Subcutaneous abdominal adipose tissue (tissue), 5 donors: ENCODE data around the gene AGXT2.
"Not testable (repeated sequence)": the region's sequence is repeated elsewhere in the genome, so short reads cannot be mapped to it uniquely, and the experiment has no call there.

Experiments used
- H3K27ac ChIP-seq: one replicate; pipeline ENCODE4 v1.7.0; 2013; ENCODE audit warnings: low read depth, mild to moderate bottlenecking, inconsistent platforms, low read length, moderate library complexity
- H3K27me3 ChIP-seq, 5 donors: one replicate each; pipeline ENCODE4 v1.7.0; 2013; ENCODE audit warnings: low read length in 5 of 5, inconsistent platforms in 1 of 5; ENCODE audit not compliant: control insufficient read depth in 5 of 5, insufficient read depth in 4 of 5
- H3K36me3 ChIP-seq, 5 donors: one replicate each; pipeline ENCODE4 v1.7.0; 2013; ENCODE audit warnings: low read length in 5 of 5; ENCODE audit not compliant: control insufficient read depth in 5 of 5, insufficient read depth in 5 of 5
- H3K4me1 ChIP-seq, 5 donors: one replicate each; pipeline ENCODE4 v1.7.0; 2013; ENCODE audit warnings: low read length in 5 of 5, mild to moderate bottlenecking in 3 of 5, moderate library complexity in 1 of 5; ENCODE audit not compliant: control insufficient read depth in 5 of 5, insufficient read depth in 5 of 5
- H3K4me3 ChIP-seq, 5 donors: one replicate each; pipeline ENCODE4 v1.7.0; 2013; ENCODE audit warnings: low read length in 5 of 5, low read depth in 1 of 5
- H3K9ac ChIP-seq, 5 donors: one replicate each; pipeline ENCODE4 v1.7.0; 2013; ENCODE audit warnings: low read length in 5 of 5, mild to moderate bottlenecking in 4 of 5, moderate library complexity in 3 of 5
- H3K9me3 ChIP-seq, 5 donors: one replicate each; pipeline ENCODE4 v1.7.0; 2013; ENCODE audit warnings: low read length in 5 of 5; ENCODE audit not compliant: control insufficient read depth in 5 of 5
- donor health status: healthy.
- donor health status: healthy.
- donor health status: healthy.
- donor health status: healthy.
- donor health status: healthy.

AGXT2 gene

DNA sequence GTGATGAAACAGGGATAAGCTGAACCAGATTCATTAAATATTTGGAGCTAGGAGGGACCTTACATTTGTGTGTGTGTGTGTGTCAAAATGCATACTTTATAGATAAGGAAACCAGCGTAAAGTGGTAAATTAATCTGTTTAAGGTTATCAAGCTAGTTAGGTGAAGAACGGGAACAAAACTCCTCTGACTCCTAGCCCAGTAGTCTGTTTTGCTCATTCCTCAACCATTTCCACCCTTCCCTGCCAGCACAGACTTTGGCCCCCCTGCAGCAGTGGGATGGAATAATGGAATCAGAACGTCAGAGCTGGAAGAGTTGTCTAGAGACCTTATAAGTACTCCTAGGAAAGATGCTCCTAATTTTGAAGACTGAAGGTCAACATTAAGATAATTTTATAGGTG lies 6.5 kb downstream of the AGXT2 start:
- Histone ChIP-seq H3K4me1 (no peaks in the 10 kb centered on the region), H3K4me3 (no peak overlapping the region), H3K27me3 (no peaks in the 10 kb centered on the region), H3K27ac (no peak overlapping the region), H3K9me3 (no peaks in the 10 kb centered on the region), H3K36me3 (no peaks in the 10 kb centered on the region), H3K9ac (no peak overlapping the region)

DNA sequence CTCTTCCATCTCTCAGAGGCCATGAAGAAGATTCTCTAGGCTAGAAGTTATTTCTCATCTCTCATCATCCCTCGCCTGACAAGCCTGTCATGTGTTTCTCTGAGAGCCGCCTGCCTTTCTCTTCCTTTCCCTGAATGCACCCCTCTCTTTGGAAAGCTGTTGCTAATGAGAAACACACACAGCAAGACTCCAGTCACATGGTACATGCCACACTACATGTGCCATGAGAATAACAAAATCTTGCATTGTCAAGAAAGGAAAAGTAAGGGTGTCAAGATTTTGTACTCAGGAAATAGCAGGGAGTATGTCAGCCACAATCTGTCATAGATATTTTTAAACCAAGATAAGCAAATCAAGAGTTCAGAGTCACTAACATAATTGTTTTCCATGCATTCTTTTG lies 8.9 kb downstream of the AGXT2 start:
- Histone ChIP-seq H3K9me3 (no peaks in the 10 kb centered on the region), H3K4me1 (no peaks in the 10 kb centered on the region), H3K4me3 (no peak overlapping the region), H3K36me3 (no peaks in the 10 kb centered on the region), H3K9ac (no peak overlapping the region), H3K27ac (no peak overlapping the region), H3K27me3 (no peaks in the 10 kb centered on the region)

DNA sequence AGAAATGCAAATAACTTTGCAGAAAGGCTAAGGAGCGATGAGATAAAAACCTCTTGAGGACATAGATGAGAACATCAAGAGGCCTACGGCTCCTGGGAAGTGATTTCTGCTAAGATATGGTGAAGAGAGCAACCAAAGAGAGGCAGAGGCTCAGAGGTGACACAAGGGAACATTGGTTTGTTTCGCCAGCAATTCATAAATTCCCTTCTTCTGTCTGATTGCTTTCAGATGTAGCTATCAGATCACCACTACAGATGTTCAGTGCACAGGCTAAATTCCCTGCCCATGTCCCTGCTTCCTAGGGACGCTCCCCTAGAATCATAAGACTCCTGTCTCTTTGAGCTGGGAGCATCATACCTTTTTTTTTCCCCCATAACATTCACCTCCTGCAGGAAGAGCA lies 11.2 kb downstream of the AGXT2 start:
- Histone ChIP-seq H3K9ac (no peak overlapping the region), H3K36me3 (no peaks in the 10 kb centered on the region), H3K9me3 (no peaks in the 10 kb centered on the region), H3K4me1 (no peaks in the 10 kb centered on the region), H3K27me3 (no peaks in the 10 kb centered on the region), H3K4me3 (no peak overlapping the region), H3K27ac (no peak overlapping the region)

DNA sequence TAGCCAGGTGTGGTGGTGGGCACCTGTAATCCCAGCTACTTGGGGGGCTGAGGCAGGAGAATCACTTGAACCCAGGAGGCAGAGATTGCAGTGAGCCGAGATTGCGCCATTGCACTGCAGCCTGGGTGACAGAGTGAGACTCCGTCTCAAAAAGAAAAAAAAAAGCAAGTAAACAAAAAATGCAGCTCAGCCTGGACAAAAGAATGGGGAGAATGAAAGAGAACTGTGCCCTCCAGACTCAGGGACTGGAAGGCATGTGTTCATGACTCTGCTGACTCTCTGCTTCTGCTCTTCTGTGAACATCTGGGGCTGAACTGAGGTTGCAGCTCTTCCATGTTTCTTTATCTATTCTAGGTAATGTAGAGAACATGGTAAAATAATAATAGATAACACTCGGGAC lies 11.8 kb downstream of the AGXT2 start:
- not testable (repeated sequence) for H3K4me3 ChIP-seq, H3K4me1 ChIP-seq, H3K36me3 ChIP-seq, H3K27ac ChIP-seq, H3K9me3 ChIP-seq, H3K9ac ChIP-seq, H3K27me3 ChIP-seq

DNA sequence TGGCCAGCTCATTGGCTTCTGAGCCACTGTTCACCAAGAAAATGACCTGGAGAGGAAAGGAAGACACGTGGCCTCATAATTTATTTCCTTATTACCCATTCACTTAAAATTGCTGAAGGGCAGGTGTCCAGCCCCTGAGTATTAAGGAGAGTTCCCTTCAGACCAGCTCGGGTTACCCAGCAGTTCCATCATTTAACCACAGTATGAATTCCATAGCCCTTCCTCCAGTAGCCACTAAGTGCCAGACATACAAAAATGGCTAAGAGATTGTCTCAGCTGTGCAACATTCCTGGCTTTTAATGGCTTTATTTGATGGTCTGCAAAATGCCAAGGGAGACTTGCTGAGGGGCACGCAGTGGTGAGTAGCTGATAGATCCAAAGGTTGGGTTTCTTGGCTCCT lies 12.5 kb downstream of the AGXT2 start:
- Histone ChIP-seq H3K9me3 (no peaks in the 10 kb centered on the region), H3K36me3 (no peaks in the 10 kb centered on the region), H3K27me3 (no peaks in the 10 kb centered on the region), H3K27ac (no peak overlapping the region), H3K4me1 (no peaks in the 10 kb centered on the region), H3K9ac (no peak overlapping the region), H3K4me3 (no peak overlapping the region)

DNA sequence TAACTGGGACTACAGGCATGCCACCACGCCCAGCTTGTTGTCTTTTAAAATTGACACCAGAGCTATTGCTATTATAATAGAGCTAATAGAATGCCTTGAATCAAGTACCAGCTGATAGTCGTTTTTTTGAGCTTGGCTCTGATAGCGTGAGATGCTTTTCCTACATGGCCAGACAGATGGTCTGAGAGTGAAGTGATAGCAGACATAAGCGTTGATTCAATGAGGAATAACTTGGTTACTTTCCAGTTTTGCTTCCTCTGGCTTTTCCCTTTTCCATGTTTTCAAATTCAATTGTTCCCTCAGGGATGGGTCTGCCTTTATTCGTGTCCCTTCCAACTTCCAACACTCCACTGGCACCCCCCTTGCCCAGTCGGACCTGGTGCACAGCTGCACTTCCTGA lies 15.4 kb downstream of the AGXT2 start:
- Histone ChIP-seq H3K36me3 (no peaks in the 10 kb centered on the region), H3K27ac (no peak overlapping the region), H3K9ac (no peak overlapping the region), H3K27me3 (no peaks in the 10 kb centered on the region), H3K9me3 (no peaks in the 10 kb centered on the region), H3K4me3 (no peak overlapping the region), H3K4me1 (no peaks in the 10 kb centered on the region)

DNA sequence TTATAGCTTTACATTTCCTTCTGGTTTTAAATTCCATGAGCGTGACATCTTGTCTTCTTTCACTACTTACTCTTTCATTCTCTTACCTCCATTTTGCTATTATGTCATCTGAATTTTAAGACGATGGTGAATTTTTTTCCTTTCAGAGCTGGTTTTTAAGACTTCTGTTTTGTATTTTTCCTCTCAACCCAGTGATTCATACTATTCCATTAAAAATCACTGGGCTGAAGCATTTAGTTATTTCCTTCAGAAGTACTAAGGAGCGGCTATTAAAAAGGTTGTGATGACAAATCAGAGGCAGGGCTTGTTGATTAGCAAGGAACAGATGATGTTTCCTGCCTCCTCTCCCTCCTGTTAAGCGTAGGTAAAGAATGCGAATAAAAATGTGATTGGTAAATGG lies 16.5 kb downstream of the AGXT2 start:
- Histone ChIP-seq H3K4me1 (peaks cover 0 to 2% (median 0%) of the 10 kb centered on the region in 5 donors), H3K27ac (no peak overlapping the region), H3K9me3 (no peaks in the 10 kb centered on the region), H3K9ac (no peak overlapping the region), H3K27me3 (no peaks in the 10 kb centered on the region), H3K36me3 (no peaks in the 10 kb centered on the region), H3K4me3 (no peak overlapping the region)

DNA sequence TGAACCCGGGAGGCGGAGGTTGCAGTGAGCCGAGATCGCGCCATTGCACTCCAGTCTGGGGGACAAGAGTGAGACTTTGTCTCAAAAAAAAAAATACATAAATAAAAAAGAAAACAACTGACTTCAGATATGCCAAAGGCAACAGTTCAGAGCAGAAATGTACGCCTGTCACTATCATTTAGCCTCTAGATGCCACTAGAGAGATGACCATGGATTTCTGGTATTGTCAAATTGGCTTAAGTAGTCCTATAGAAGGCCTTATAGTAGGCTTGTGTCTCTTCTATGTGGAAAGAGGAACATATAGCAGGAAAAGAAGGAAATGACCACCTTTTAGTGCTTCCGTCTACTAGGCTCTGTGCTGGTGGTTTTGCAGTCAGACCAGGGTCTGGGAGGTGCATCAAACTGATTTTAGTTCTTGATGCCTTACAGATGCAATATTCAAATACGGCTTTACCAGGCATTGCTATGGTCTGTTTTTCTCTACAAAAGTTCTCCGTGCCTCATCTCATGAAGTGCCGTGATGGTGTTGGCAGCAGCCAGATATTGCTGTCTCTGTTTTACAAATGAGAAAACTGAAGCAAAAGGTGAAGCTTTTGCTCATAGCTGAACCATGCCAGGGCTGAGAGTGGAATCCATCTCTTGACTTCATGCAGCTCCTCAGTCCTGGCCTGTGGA lies 17.2 kb downstream of the AGXT2 start:
- peaks cover 0 to 2% (median 0%) of the 10 kb centered on the region in 5 donors for H3K4me1 ChIP-seq
- no peaks in the 10 kb centered on the region for H3K9me3 ChIP-seq
- H3K36me3 ChIP-seq = no peaks in the 10 kb centered on the region
- H3K9ac ChIP-seq = no peak overlapping the region
- no peak overlapping the region for H3K4me3 ChIP-seq
- no peak overlapping the region for H3K27ac ChIP-seq
- no peaks in the 10 kb centered on the region for H3K27me3 ChIP-seq

DNA sequence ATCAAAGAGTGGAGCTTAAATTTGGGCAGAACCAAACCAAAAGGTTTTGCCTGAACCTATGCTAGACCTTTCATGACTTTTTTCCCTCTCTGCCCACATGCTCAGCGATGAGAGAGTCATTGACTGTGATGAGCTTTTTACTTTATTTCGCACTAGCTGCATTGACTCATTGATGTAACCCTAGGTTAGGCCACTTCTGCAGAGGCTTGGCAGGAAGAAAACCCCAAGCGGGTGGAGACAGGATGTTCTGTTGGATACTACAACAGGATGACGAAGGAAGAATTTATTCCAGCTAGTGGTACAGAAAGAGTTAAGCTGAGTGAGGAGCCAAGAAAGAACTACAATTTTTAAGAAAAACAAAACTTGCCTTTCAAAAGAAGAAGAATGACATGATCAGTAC lies 18.4 kb downstream of the AGXT2 start:
- Histone ChIP-seq H3K36me3 (no peaks in the 10 kb centered on the region), H3K9ac (no peak overlapping the region), H3K27me3 (no peaks in the 10 kb centered on the region), H3K4me3 (no peak overlapping the region), H3K9me3 (no peaks in the 10 kb centered on the region), H3K27ac (no peak overlapping the region), H3K4me1 (peaks cover 0 to 2% (median 0%) of the 10 kb centered on the region in 5 donors)

DNA sequence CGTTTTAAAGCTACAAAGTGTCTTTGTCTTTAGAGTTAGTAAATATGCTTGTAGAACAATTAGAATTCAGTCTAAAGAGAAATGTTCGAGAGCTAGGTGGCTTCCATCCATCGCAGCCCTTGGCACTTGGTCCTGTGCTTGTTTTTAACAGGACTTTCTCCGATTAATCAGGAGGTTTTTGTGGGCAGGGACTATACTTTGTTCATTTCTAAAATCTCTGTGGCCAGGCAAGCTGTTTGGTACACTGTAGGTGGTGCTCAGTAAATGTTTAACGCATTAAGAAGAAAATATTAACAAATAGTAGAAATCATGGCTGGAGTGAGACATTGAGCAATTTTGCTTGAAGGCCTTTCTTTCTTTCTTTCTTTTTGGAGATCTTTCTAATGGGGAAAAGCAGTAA lies 20.8 kb downstream of the AGXT2 start:
- no peak overlapping the region for H3K27ac ChIP-seq
- H3K36me3 ChIP-seq = no peaks in the 10 kb centered on the region
- no peaks in the 10 kb centered on the region for H3K9me3 ChIP-seq
- H3K27me3 ChIP-seq = no peaks in the 10 kb centered on the region
- no peak overlapping the region for H3K9ac ChIP-seq
- peaks cover 0 to 2% (median 0%) of the 10 kb centered on the region in 5 donors for H3K4me1 ChIP-seq
- H3K4me3 ChIP-seq = no peak overlapping the region
